HG03025 (cell line): ENCODE results near the gene SLC23A3.

ENCODE experiments used
- ATAC-seq: cut with Tn5 transposase; IDR thresholded peaks from one replicate; pipeline ENCODE4 v1.9.1; 2021; ENCODE audit warnings: mild to moderate bottlenecking, moderate library complexity; ENCODE audit not compliant: unreplicated experiment, low FRiP score

The SLC23A3 gene, protein sequence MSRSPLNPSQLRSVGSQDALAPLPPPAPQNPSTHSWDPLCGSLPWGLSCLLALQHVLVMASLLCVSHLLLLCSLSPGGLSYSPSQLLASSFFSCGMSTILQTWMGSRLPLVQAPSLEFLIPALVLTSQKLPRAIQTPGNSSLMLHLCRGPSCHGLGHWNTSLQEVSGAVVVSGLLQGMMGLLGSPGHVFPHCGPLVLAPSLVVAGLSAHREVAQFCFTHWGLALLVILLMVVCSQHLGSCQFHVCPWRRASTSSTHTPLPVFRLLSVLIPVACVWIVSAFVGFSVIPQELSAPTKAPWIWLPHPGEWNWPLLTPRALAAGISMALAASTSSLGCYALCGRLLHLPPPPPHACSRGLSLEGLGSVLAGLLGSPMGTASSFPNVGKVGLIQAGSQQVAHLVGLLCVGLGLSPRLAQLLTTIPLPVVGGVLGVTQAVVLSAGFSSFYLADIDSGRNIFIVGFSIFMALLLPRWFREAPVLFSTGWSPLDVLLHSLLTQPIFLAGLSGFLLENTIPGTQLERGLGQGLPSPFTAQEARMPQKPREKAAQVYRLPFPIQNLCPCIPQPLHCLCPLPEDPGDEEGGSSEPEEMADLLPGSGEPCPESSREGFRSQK

GRCh38 chr2:219169930-219170654 lies at the start of gene SLC23A3:
Gene SLC23A3 (minus strand): TSS chr2:219170029. CDS start chr2:219169984, 45 bp downstream.
- ATAC-seq, result no peak

GRCh38 chr2:219218732-219219701 lies 49.2 kb upstream of the SLC23A3 start, which contains the start of gene ABCB6:
Gene ABCB6 (minus strand): TSS chr2:219218958. CDS start chr2:219218673, 285 bp downstream.
- peak; percentile 75 for ATAC-seq

GRCh38 chr2:219218217-219218731 lies 48.4 kb upstream of the SLC23A3 start:
- peak; percentile 11 for ATAC-seq

GRCh38 chr2:219216535-219216915 lies 46.7 kb upstream of the SLC23A3 start:
- no peak for ATAC-seq

DNA sequence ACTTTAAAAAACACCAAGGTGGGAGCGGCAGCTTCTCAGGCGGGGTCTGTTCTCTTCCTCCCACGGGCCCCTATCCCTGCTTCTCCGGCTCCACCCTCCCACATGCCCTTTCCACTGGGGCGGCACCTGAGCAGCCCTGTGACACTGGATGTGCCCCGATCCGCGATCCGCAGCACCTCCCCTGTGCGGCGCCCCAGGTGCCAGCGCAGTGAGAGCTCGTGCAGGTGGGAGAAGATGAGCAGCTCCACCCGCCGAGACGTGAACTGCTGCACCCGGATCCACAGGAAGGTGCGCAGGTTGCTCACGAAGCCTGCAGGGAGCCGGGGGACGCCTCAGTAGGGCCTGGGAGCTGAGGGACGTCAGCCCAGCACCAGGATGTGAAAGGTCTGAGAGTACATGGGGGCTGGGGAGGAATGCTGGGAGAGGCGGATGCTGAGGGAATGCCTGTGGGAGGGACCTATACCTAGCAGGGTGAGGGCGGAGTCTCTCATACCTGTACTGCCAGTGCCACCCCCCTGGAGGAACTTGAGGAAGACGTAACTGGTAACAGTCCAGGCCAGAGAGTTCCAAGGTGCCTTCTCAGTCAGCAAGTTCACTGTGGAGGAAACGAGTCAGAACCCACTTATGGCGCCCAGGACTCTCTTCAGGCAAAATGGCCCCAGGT lies 46.2 kb upstream of the SLC23A3 start:
- ATAC-seq, result no peak

DNA sequence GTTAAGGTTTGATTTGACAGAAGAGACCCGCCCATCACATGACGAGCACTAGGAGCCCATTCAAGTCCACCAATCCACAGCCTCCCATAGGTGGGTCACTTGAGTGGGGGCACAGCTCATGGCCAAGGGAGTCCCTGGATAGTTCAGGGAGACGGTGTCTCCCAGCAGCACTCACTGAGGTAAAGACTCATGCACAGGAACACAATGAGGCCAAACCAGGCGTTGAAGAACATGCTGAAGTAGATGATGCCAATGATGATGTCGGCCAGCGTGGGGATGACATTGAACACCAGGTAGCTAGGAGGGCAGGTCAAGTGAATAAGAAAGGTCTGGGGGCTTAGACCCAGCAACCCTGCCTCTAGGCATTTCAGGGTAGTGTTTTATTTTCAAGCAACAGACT lies 45.0 kb upstream of the SLC23A3 start:
- ATAC-seq, result no peak

GRCh38 chr2:219214141-219214540 lies 44.3 kb upstream of the SLC23A3 start:
- no peak for ATAC-seq

GRCh38 chr2:219213486-219214071 lies 43.8 kb upstream of the SLC23A3 start:
- ATAC-seq, result no peak

GRCh38 chr2:219213026-219213415 lies 43.2 kb upstream of the SLC23A3 start:
- ATAC-seq, result no peak

DNA sequence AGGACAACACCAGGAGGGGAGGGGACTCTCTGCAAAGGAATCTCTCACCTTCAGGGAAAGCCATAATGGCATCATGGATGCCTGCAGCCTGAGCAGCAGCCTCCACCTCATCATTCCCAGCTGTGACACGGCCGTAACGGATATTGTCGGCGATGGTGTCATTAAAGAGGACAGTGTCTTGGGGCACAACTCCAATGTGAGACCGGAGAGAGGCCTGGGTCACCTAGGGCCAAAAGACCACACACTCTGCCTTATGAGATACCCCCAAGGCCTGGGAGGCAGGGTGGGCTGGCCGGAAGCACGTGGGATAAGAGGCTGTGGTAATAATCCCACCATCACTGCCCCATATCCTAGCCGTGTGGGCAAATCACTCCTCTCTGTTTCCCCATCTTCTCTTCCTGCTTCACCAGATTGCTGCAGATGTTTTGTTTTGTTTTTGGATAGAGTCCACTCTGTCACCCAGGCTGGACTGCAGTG lies 41.1 kb upstream of the SLC23A3 start:
- no peak for ATAC-seq

- ATAC-seq, result no peak
These were observed 40.5 kb upstream of the SLC23A3 start for GRCh38 chr2:219210196-219210885.

DNA sequence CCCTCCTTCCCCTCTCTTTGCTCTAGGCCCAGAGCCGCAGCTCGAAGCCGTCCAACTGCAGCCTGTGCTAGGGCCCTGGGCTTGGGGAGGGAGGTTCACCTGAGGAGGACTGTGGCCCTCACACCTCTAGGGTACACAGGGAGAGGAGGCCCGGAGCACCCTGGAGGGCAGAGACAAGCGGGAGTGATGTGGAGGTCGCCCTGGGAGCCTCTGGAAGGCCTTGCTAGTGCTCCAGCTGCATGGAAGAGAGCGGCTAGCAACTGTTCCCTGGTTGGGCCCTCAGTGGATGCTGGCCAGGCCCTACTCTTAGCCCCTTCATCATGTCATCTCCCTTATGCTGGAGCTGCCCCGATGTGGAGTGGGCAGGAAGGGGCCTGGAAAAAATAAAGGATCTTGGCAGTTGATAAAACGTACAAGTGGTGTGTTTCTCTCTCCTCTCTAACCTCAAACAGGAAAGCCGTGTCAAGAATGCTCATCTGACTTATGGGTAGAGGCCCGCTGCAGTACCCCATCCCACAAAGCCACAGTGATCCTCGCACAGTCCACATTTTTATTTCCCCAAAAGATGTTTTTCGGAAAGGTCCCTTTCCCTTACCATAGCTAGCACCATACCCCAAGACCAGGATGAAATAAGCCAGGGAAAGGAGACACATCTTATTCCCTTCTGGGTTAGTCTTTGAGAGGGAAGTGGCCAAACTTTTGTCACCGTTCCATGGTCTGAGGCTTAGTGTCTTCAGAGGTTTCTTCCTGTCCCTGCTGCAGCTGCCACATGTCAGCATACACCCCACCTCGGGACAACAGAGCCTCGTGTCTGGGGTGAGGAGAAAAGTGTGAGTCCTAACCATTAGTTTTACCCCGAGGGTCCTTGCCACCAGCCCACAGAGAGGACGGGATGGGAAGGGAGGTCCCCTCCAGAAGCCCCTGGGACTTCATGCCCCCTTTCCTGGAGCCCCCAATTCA lies 39.7 kb upstream of the SLC23A3 start:
- no peak for ATAC-seq

- no peak for ATAC-seq
These were observed 38.3 kb upstream of the SLC23A3 start for GRCh38 chr2:219207884-219208740.

GRCh38 chr2:219207134-219207883 lies 37.5 kb upstream of the SLC23A3 start:
- no peak for ATAC-seq

DNA sequence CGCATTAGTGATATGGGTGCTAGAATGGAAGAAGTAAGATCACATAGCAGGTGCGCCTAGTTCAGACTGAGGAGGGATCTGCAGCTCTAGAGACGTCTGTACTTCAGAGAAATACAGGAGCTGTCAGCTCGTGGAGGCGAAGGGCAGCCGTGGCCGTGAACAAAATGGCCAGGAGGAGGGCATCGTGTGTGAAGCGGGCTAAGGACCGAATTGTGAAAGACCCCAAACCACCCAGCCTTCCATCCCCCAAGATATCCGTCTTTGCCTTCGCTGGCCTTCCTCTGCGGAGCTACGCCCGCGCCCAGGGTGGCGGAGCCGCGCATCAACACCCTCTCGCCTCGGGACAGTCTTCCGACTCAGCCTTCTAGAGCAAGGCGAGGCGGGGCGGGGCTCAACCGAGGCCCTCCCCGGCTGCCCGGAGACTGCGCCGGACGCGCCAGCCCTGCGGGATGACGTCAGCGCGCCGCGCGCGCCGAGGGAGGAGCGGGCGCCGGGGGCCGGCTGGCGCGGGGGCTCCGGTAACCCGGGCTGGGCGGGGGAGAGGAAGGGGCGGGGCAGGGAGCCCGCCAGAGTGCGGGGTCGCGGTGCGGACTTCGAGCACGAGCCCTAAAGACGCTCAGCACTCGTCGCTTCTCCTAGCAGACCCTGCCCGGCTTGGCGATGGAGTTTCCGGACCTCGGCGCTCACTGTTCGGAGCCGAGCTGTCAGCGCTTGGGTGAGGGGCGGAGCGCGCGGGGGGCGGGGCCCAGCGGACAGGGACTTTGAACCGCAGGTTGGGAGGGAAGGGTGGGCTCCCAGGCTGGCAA lies 36.7 kb upstream of the SLC23A3 start, which contains the start of gene ZFAND2B:
ZFAND2B (plus strand) TSS at position 455 of the 806 bp plus-strand sequence; CDS start at position 661, 206 bp downstream.
- ATAC-seq, result peak; percentile 94
